Measurements from ENCODE around the gene SHH.
A peak's percentile ranks its signal among the peaks of the same experiment; 100 is the strongest.

SHH gene

GRCh38 chr7:155804897-155805825 lies 7.1 kb downstream of the SHH start:
- DNase-seq = peak; percentile 56

- no peak for DNase-seq
These were observed 7.8 kb downstream of the SHH start for GRCh38 chr7:155804431-155804831.

- no peak for DNase-seq
These were observed 8.6 kb downstream of the SHH start for GRCh38 chr7:155803418-155804376.

GRCh38 chr7:155802906-155803417 lies 9.3 kb downstream of the SHH start:
- no peak for DNase-seq

GRCh38 chr7:155802291-155802690 lies 10.0 kb downstream of the SHH start:
- no peak for DNase-seq

- no peak for DNase-seq
These were observed 11.5 kb downstream of the SHH start for GRCh38 chr7:155800741-155801267.

- DNase-seq = no peak
These were observed 12.0 kb downstream of the SHH start for GRCh38 chr7:155800301-155800700.

- DNase-seq = no peak
These were observed 12.7 kb downstream of the SHH start for GRCh38 chr7:155799514-155799913.

- no peak for DNase-seq
These were observed 13.4 kb downstream of the SHH start for GRCh38 chr7:155798673-155799439.

- DNase-seq = no peak
These were observed 14.7 kb downstream of the SHH start for GRCh38 chr7:155797262-155798250.

- DNase-seq = peak; percentile 59
These were observed 15.6 kb downstream of the SHH start for GRCh38 chr7:155796381-155797261.

GRCh38 chr7:155795951-155796350 lies 16.3 kb downstream of the SHH start:
- no peak for DNase-seq

GRCh38 chr7:155795401-155795800 lies 16.9 kb downstream of the SHH start:
- no peak for DNase-seq

GRCh38 chr7:155794196-155794595 lies 18.1 kb downstream of the SHH start:
- no peak for DNase-seq

GRCh38 chr7:155793720-155794119 lies 18.5 kb downstream of the SHH start:
- DNase-seq = no peak

- no peak for DNase-seq
These were observed 19.2 kb downstream of the SHH start for GRCh38 chr7:155792999-155793560.

- no peak for DNase-seq
These were observed 19.8 kb downstream of the SHH start for GRCh38 chr7:155792315-155792960.

GRCh38 chr7:155791836-155792235 lies 20.4 kb downstream of the SHH start:
- no peak for DNase-seq

GRCh38 chr7:155791214-155791737 lies 21.0 kb downstream of the SHH start:
- no peak for DNase-seq
